ENCODE results near the gene RAD23B. TPM values are rescaled to one million over a fixed set of nuclear protein-coding genes. Genes with fewer than 3 reads are reported as not detected.

RAD23B gene
- total RNA-seq, 1 experiment from 2014 or later, result 114 TPM

GRCh38 chr9:107316795-107317661, 33.9 kb downstream of the RAD23B start:
- no peak overlapping the region for H3K27ac ChIP-seq (ENCODE audit: low read length)
- in situ Hi-C loops (cut with HindIII; ENCODE audit: low pct_unique_long_range_greater_than_20kb, low sequenced_read_pairs) (no loop called here), intact Hi-C loops (cut with micrococcal nuclease; ENCODE audit: unreplicated experiment) (no loop called here)
- BruUV-seq (replicated peaks), result no TSS peak
- ATAC-seq (no peak), DNase-seq (ENCODE audit: low read depth, low spot score) (no peak)
- TF ChIP-seq REST (IDR thresholded peaks at IDR 0.05; ENCODE audit: insufficient read depth in 1 of 2, low read depth in 2 of 2, low read length in 1 of 2), result no peak
- no peak for TF ChIP-seq CTCF (IDR thresholded peaks at IDR 0.05)
- no peak for TF ChIP-seq POLR2AphosphoS5 (IDR thresholded peaks at IDR 0.05; ENCODE audit: low read depth, low read length)
- no peak for TF ChIP-seq SIN3A (IDR thresholded peaks at IDR 0.05; ENCODE audit: borderline replicate concordance, insufficient read depth, low read depth, low read length)
- TF ChIP-seq TCF7L2 (IDR thresholded peaks at IDR 0.05; ENCODE audit: low read depth, low read length), result no peak
- ChIA-PET POLR2A (no interaction called here), CTCF (no interaction called here)
- peaks cover 7% of the 10 kb centered on the region for H3K36me3 ChIP-seq (ENCODE audit: control insufficient read depth, insufficient read depth, low read length)
- no peak overlapping the region for H3K4me3 ChIP-seq (ENCODE audit: low read depth in 2 of 2, low read length in 2 of 2)
- H3K4me1 ChIP-seq (ENCODE audit: control insufficient read depth, insufficient read depth, low read length), result no peaks in the 10 kb centered on the region; the same call in none of the 2 replicates
- no peaks in the 10 kb centered on the region for H3K27me3 ChIP-seq (ENCODE audit: control insufficient read depth, insufficient read depth, low read length)
- H3K9me3 ChIP-seq (ENCODE audit: control insufficient read depth, insufficient read depth, low read depth, low read length), result no peaks in the 10 kb centered on the region

GRCh38 chr9:107322643-107323042, 39.6 kb downstream of the RAD23B start:
- TF ChIP-seq REST (IDR thresholded peaks at IDR 0.05; ENCODE audit: insufficient read depth in 1 of 2, low read depth in 2 of 2, low read length in 1 of 2), result no peak
- intact Hi-C loops (cut with micrococcal nuclease; ENCODE audit: unreplicated experiment), result no loop called here
- BruUV-seq (replicated peaks), result no TSS peak
- Histone ChIP-seq H3K9me3 (ENCODE audit: control insufficient read depth, insufficient read depth, low read depth, low read length) (no peaks in the 10 kb centered on the region), H3K27ac (ENCODE audit: low read length) (no peak overlapping the region), H3K4me1 (ENCODE audit: control insufficient read depth, insufficient read depth, low read length) (no peaks in the 10 kb centered on the region), H3K27me3 (ENCODE audit: control insufficient read depth, insufficient read depth, low read length) (no peaks in the 10 kb centered on the region), H3K36me3 (ENCODE audit: control insufficient read depth, insufficient read depth, low read length) (peaks cover 21% of the 10 kb centered on the region), H3K4me3 (ENCODE audit: low read depth in 2 of 2, low read length in 2 of 2) (no peak overlapping the region)
- CTCF ChIA-PET, result no interaction called here
- no peak for DNase-seq (ENCODE audit: low read depth, low spot score)
- in situ Hi-C loops (cut with HindIII; ENCODE audit: low pct_unique_long_range_greater_than_20kb, low sequenced_read_pairs), result no loop called here
- POLR2A ChIA-PET, result no interaction called here
- no peak for ATAC-seq
